Osteoblast (primary cell): ENCODE results near the gene HS1BP3. TPM values are rescaled to one million over a fixed set of nuclear protein-coding genes. Genes with fewer than 3 reads are reported as not detected.

Source experiments
- DNase-seq: peaks from one replicate; pipeline ENCODE4 v3.0.0; 2011; ENCODE audit warnings: low spot score, mixed read lengths; ENCODE audit not compliant: insufficient read length; ENCODE audit errors: missing footprints
- H2AFZ ChIP-seq: 2 replicates; pipeline ENCODE4 v1.6.0; 2011; ENCODE audit warnings: mild to moderate bottlenecking, low read length
- H3K27ac ChIP-seq: 2 replicates; pipeline ENCODE4 v1.5.1; 2011; ENCODE audit warnings: mild to moderate bottlenecking, low read depth, low read length, moderate library complexity
- H3K27me3 ChIP-seq: 2 replicates; pipeline ENCODE4 v1.6.0; 2012; ENCODE audit warnings: mild to moderate bottlenecking, control low read depth, inconsistent platforms, low read length, moderate library complexity; ENCODE audit not compliant: insufficient read depth
- H3K36me3 ChIP-seq: 2 replicates; pipeline ENCODE4 v1.5.1; 2011; ENCODE audit warnings: mild to moderate bottlenecking, low read length, control low read depth, moderate library complexity; ENCODE audit not compliant: insufficient read depth
- H3K4me1 ChIP-seq: 2 replicates; pipeline ENCODE4 v1.5.1; 2011; ENCODE audit warnings: mild to moderate bottlenecking, low read length, control low read depth, moderate library complexity; ENCODE audit not compliant: insufficient read depth
- H3K4me2 ChIP-seq: 2 replicates; pipeline ENCODE4 v1.6.0; 2011; ENCODE audit warnings: mild to moderate bottlenecking, low read length; ENCODE audit not compliant: insufficient read depth
- H3K4me3 ChIP-seq: fragments of 200-600 bp; sonication (generic); 3 replicates; pipeline ENCODE4 v1.5.1; 2012; ENCODE audit warnings: mild to moderate bottlenecking, low read length, inconsistent platforms; ENCODE audit not compliant: insufficient read depth
- H3K79me2 ChIP-seq: 2 replicates; pipeline ENCODE4 v1.6.0; 2012; ENCODE audit warnings: mild to moderate bottlenecking, low read length, control low read depth, inconsistent platforms; ENCODE audit not compliant: insufficient read depth
- H3K9me3 ChIP-seq: 2 replicates; pipeline ENCODE4 v1.5.1; 2011; ENCODE audit warnings: low read depth, low read length, control low read depth
- H4K20me1 ChIP-seq: 2 replicates; pipeline ENCODE4 v1.6.0; 2012; ENCODE audit warnings: mild to moderate bottlenecking, low read length, control low read depth; ENCODE audit not compliant: insufficient read depth
- CTCF ChIP-seq: IDR thresholded peaks from 2 replicates; pipeline ENCODE4 v1.5.1; 2011; ENCODE audit warnings: mild to moderate bottlenecking, low read depth, low read length, moderate library complexity; ENCODE audit errors: extremely low read depth
- total RNA-seq: library from RNA; depleted of rRNA; stranded (reverse); fragments of >200 nt; gene quantifications from 2 replicates; pipeline ENCODE4 v1.2.3, GENCODE V29; 2012

The HS1BP3 gene
- total RNA-seq, 1 donor: 47.8 TPM

- no peaks in the 10 kb centered on the region for H3K27me3 ChIP-seq
- no peaks in the 10 kb centered on the region for H3K79me2 ChIP-seq
- no peaks in the 10 kb centered on the region for H3K36me3 ChIP-seq
- no peaks in the 10 kb centered on the region for H3K4me1 ChIP-seq
- no peak for DNase-seq
- H3K4me3 ChIP-seq: no peak overlapping the region
- H2AFZ ChIP-seq: no peak overlapping the region
- H3K9me3 ChIP-seq: no peaks in the 10 kb centered on the region
- TF ChIP-seq CTCF: no peak
- H3K27ac ChIP-seq: no peak overlapping the region
- no peak overlapping the region for H3K4me2 ChIP-seq
- H4K20me1 ChIP-seq: no peaks in the 10 kb centered on the region
These were observed 38.7 kb upstream of the HS1BP3 start for GRCh38 chr2:20689428-20690264.

- Histone ChIP-seq H3K4me3 (no peak overlapping the region), H3K4me1 (no peaks in the 10 kb centered on the region), H2AFZ (no peak overlapping the region), H3K27me3 (no peaks in the 10 kb centered on the region), H3K9me3 (no peaks in the 10 kb centered on the region), H3K36me3 (peaks cover 3% of the 10 kb centered on the region), H3K79me2 (no peaks in the 10 kb centered on the region), H4K20me1 (no peaks in the 10 kb centered on the region), H3K27ac (no peak overlapping the region), H3K4me2 (no peak overlapping the region)
- no peak for DNase-seq
- no peak for TF ChIP-seq CTCF
These were observed 36.4 kb upstream of the HS1BP3 start for GRCh38 chr2:20687260-20687832.

GRCh38 chr2:20684581-20685063 lies 33.7 kb upstream of the HS1BP3 start:
- DNase-seq: no peak
- H3K4me2 ChIP-seq: no peak overlapping the region
- H2AFZ ChIP-seq: no peak overlapping the region
- H3K4me3 ChIP-seq: no peak overlapping the region
- peaks cover 3% of the 10 kb centered on the region for H3K36me3 ChIP-seq
- no peak for TF ChIP-seq CTCF
- H4K20me1 ChIP-seq: no peaks in the 10 kb centered on the region
- H3K4me1 ChIP-seq: no peaks in the 10 kb centered on the region
- no peak overlapping the region for H3K27ac ChIP-seq
- no peaks in the 10 kb centered on the region for H3K27me3 ChIP-seq
- no peaks in the 10 kb centered on the region for H3K79me2 ChIP-seq
- H3K9me3 ChIP-seq: no peaks in the 10 kb centered on the region
